Measurements from ENCODE around the gene ABCD2.

DNA sequence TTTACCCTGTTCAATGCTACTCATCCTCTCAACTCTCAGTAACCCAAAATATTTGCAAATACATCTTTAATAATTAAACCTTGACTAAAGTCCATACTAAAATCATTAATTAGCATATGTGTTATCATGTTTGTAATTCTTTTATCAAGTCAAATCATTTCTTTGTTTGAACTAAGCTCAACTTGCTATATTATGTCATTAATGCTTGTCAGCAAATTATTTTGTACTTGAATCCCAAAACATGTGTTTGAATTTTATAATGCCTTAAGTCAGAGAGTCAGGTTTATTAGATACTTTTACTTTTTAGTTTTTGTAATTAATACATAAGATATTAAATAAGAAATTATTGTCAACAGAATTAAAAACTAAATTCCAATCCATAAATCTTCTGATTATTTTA lies 16.5 kb downstream of the ABCD2 start:
- TF ChIP-seq EZH2phosphoT487 (IDR thresholded peaks at IDR 0.05; ENCODE audit: low read depth) (no peak), CTCF (IDR thresholded peaks at IDR 0.05; ENCODE audit: low read depth, low read length) (no peak)
